GM19397 (cell line): Measurements from ENCODE around the gene DHFR2.
A peak's percentile ranks its signal among the peaks of the same experiment; 100 is the strongest.
"Not testable (repeated sequence)": the region's sequence is repeated elsewhere in the genome, so short reads cannot be mapped to it uniquely, and the experiment has no call there.

Experiments
- ATAC-seq: cut with Tn5 transposase; IDR thresholded peaks from one replicate; pipeline ENCODE4 v1.9.1; 2021; ENCODE audit warnings: mild to moderate bottlenecking, moderate library complexity; ENCODE audit not compliant: unreplicated experiment

DHFR2 gene

GRCh38 chr3:94062513-94063404 is at the start of gene DHFR2, which contains the start of gene NSUN3:
DHFR2 (minus strand) TSS chr3:94062916; CDS start chr3:94061511, 1,405 bp downstream.
NSUN3 (plus strand) TSS chr3:94063061; CDS start chr3:94063127, 66 bp downstream.
- ATAC-seq, result peak; percentile 89

DNA sequence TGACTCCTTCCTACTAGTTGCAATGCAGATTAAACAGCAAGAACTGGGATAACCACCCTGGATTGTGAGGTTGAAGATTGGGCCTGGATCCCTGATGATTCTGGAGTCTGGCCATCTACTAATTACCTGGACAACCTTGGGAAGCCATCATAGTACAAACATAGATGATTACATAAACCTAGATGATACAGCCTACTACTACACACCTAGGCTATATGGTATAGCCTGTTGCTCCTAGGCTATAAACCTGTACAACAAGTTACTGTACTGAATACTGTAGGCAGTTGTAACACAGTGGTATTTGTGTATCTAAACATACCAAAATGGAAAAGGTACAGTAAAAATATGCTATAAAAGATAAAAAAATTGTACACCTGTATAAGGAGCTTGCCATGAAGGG is 48.1 kb upstream of the DHFR2 start:
- no peak for ATAC-seq

DNA sequence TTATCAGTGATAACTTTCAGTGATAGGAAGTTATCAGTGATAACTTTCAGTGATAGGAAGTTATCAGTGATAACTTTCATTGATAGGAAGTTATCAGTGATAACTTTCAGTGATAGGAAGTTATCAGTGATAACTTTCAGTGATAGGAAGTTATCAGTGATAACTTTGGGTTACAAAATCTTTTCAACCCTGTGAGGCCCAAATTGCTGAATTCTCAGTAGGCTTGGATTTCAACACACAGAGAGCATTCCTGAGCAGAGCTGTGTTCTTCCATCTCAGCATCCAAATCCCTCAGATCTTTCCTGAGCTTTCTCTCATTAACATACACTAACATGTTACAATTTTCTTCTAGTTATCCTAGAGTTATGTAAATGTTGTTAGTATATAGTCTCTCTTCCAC is 47.5 kb upstream of the DHFR2 start:
- ATAC-seq, result not testable (repeated sequence)

DNA sequence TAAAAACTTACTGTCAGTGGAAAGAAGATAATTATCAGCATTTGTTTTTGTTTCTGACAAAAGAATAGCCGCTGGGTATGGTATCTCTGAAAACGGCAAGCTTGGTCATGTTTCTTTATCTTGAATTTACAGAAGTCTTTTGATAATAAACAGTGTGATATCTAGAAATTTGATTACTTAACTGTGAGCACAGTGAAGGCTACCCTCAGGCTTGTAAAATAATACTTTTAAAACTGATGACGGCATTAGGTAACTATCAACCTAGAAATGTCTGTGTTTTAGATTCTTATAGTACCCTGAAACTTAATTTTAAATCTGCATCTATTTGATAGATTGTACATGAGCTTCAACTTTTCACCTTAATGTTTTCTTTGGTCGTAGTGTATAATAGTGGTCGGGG is 43.6 kb upstream of the DHFR2 start:
- no peak for ATAC-seq

DNA sequence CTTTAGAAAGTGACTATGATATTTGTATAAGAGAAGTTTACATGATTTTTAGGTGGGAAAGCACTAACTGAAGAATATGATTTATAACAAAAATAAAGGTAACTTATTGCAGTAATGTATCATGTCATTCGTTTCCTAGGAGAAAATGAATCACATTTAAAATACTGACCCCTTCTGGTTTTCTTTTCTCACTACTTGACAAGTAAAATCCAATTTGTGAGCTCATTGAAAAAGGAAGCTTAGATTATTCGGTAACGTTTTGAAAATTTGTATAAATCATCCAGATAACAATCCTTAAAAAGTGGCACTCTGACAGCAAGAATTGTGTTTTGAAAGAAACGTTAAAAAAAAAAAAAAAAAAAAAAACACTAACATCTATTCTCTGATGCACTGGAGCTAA is 39.1 kb upstream of the DHFR2 start:
- no peak for ATAC-seq

GRCh38 chr3:94099311-94099710 is 36.6 kb upstream of the DHFR2 start:
- ATAC-seq, result no peak

- ATAC-seq, result no peak
These were observed 35.7 kb upstream of the DHFR2 start for GRCh38 chr3:94098452-94098851.

- ATAC-seq, result no peak
These were observed 32.4 kb upstream of the DHFR2 start for GRCh38 chr3:94095111-94095510.

DNA sequence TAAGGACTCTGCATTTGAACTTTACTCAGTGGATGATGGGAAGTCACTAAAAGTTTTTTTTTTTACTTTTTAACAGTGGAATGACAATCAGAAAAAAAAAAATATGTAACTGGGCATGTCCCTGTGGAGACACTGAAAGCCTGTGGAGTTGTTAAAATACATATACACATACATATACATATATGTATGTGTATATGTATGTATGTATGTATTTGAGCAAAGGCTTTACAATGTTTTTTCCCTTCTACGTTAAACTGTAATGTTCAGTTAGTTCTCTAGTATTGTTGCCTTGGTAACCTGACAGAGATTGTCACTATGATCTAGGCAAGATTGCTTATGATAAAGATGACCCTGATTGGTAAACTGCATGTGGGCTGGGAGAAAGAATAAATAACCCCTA is 30.4 kb upstream of the DHFR2 start:
- no peak for ATAC-seq

GRCh38 chr3:94092086-94092485 is 29.4 kb upstream of the DHFR2 start:
- ATAC-seq, result no peak

DNA sequence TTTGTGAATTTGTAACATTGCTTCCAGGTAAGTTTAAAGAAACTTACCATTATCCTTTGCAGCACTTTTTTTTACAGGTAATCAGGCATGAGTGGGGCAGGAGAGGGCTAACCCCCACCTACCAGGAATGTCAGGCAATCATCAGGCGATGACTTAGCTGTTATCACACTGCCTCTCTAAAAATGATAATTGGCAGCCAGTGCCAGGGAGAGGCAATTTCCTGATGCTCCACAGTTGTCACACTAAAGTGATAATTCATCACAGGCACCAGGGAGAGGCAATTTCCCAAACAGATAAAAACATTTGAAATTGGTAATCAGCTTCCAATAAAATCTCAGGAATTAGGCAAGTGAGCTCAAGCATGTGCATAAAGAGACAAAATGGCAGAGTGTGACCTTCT is 26.4 kb upstream of the DHFR2 start:
- no peak for ATAC-seq

DNA sequence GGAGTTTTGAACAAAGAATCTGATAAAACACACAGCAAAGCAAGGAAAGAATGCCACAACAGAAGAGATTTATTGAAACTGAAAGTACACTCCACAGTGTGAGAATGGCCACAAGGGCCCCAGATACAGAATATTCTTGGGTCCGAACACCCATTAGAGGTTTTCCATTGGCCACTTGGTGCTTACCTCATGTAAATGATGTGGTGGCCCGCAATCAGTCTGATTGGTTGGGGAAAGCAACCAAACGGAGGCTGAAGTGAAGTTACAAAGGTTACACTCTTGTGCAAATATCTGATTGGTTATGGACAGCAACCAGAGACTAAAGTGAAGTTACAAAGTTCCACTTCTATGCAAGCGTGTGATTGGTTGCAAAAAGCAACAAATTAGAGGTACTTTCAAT is 20.5 kb upstream of the DHFR2 start:
- peak; percentile 70 for ATAC-seq

GRCh38 chr3:94082391-94082937 is 19.7 kb upstream of the DHFR2 start:
- ATAC-seq, result no peak

- no peak for ATAC-seq
These were observed 19.2 kb upstream of the DHFR2 start for GRCh38 chr3:94081884-94082283.

- not testable (repeated sequence) for ATAC-seq
These were observed 17.8 kb upstream of the DHFR2 start for GRCh38 chr3:94080552-94080951.

GRCh38 chr3:94076055-94076454 is 13.3 kb upstream of the DHFR2 start:
- no peak for ATAC-seq

GRCh38 chr3:94071713-94072284 is 9.1 kb upstream of the DHFR2 start:
- ATAC-seq, result peak; percentile 85

DNA sequence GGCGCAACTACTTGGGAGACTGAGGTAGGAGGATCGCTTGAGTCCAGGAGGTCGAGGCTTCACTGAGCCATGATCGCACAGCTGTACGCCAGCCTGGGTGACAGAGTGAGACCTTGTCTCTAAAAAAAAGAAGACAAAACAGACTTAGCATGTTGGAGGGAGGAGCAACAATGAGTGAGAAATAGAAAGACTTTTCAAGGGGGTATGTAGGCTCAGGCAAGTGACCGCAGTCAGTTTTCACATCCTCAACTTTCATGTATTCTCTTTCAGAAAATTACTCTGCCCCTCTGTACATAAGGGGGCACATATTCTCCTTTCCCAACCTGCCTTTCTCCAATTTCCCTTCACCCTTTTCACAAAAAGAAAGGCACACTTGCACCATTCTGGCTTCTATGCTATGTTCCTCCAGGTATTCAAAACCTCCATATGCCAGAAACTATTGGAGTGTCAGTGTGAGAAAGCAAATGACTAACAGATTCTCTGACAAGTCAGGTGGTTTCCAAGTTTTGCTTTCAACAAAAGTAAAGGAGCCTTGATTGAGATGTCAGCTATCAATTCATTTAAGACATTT is 7.7 kb upstream of the DHFR2 start:
- peak; percentile 46 for ATAC-seq

DNA sequence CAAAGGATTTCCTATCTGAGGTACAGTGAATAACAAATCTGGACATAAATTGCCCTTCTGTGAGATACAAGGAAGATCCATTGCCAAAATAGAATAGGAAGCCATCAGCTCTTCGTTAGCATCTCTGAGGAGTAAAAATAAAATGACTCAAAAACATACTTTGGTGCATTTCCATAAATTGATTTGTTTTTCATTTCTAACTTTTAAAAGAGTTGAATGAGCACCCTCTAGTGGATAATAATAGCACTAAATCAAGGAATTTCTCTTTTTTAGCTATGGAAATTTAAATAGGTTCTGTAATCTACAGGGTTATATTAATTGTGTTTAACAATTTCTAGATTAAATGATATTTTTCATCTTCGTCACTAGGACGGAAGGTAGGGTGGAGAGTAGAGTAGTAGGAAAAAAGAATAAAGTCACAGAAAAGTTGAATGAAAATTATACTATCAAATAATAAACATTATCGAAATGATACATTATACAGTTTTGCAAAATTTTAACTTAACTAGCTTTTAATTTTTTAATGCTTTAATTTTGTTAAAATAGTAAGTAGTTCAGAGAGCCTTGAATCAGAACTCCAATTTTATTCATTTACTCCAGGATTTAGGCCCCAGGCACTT is 6.6 kb upstream of the DHFR2 start:
- ATAC-seq, result no peak

DNA sequence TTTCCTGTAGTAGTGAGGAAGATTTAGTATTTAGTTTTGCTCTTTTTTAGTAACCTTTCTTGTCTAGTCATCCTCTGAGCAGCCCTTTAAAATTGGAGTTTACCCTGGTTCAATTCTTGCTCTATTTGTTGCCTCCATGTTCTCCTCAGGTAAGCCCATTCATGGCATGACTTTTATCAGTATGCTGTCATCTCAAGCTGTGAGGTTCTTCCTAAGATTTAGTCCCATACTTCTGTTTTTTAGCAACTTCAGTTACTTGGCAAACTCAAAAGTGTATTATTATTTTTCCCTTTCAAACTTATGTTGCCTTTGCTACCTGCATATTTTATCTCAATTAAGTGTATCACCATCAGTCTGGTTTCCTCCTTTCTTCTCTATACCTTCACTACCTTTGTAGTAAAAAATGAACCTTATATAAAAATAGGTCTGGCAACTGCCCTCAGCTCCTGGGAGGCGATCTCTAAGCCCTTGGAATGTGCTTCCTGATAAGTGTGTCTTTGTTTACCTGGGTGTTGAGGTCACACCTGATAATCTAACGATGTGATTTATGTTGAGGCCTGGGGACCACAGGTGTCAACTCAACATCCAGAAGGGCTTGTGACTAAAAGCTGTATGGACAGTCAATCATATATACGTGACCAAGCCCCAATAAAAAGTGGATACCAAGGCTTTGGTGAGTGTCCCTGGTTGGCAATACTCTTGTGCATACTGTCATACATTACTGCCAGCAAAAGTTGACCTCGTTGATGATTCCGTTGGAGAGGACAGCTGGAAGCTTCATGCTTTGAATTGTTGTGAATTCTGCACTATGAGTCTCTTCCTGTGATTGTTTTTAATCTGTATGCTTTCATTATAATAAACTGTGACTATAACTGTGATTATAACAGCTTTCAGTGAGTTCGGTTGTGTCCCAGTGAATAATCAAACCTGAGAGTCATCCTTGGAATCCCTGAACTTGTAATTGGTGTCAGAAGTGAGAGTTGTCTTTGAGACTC is 4.1 kb upstream of the DHFR2 start:
- ATAC-seq, result no peak
